ENCODE data around the gene FAM20C.
"Not testable (repeated sequence)": the region's sequence is repeated elsewhere in the genome, so short reads cannot be mapped to it uniquely, and the experiment has no call there.

The FAM20C gene

DNA sequence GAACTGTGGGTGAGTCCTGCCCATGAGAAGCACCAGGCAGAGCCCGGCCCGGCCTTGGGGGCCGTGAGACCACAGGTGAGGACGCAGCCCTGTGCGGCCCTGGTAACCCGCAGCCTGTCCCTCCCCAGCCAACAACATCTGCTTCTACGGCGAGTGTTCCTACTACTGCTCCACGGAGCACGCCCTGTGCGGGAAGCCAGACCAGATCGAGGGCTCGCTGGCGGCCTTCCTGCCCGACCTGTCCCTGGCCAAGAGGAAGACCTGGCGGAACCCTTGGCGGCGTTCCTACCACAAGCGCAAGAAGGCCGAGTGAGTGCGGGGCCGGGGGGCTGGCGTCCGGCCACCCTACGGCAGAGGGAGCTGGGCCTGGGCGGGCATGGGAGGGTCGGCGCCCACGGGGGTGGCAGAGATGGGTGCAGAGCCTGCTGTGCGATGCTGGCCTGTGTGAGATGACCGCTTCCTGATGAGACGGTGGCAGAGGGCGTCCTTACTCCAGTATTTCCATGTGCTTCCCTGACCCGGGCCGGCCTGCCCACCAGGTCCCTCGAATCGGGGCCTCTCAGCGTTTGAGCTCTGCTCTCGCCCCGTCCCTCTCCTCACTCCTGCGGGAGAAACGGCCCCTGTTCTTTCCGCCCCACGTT, 63.5 kb downstream of the FAM20C start:
- DNase-seq (ENCODE audit: low read depth in 2 of 2, low spot score in 1 of 2), result no peak

DNA sequence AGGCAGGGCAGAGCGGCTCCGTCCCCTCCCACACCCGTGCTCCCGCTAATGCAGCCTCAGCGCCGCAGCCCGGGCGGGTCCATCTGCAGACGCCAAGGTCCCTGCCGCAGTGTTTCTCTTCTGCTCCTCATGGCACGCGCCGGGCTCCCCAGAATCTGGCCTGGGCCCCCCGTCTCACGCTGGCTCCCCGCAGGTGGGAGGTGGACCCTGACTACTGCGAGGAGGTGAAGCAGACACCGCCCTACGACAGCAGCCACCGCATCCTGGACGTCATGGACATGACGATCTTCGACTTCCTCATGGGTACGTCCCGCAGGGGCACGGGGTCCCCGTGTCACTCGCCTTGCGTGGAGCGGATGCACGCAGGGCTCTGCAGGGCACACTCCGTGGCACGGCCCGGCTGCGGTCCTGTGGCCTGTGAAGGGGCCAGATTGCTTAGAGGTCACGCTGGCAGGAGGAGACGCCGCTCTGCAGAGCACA, 64.1 kb downstream of the FAM20C start:
- DNase-seq (ENCODE audit: low read depth in 2 of 2, low spot score in 1 of 2), result no peak

DNA sequence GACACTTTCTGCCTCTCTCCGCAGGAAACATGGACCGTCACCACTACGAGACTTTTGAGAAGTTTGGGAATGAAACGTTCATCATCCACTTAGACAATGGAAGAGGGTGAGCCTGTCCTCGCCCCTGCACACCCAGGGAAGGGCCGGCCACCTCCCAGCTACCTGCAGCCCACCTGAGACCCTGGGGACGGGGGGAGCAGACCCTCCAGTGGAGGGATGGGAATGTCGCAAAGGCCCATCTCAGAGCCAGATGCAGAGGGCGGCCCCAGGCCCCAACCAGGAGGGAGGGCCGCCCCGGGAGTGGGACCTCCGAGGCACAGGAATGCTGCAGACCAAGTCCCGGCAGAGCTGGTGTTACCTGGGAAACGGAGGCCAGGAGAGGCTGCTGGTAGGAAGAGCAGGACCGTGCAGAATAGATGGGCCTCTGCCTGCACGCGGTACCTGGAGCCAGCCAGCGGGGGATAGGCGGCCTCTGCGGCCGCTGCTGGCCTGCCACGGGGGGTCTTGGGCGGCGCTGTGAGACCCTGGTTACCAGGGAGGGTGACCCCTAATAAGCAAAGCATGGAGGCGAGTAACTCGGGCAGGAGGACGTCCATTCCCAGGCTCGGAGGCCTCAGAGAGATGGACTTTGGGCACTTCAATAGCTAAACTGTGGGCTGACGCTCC, 64.7 kb downstream of the FAM20C start:
- no peak for DNase-seq (ENCODE audit: low read depth in 2 of 2, low spot score in 1 of 2)

DNA sequence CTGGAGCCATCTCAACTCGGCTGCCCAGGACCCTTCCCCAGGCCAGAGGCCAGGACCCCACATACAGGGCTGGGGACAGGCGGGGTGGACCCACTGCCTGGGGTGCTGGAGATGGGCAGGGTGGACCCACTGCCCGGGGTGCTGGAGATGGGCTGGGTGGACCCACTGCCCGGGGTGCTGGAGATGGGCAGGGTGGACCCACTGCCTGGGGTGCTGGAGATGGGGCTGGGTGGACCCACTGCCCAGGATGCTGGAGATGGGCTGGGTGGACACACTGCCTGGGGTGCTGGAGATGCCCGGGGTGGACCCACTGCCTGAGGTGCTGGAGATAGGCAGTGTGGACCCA, 65.2 kb downstream of the FAM20C start:
- DNase-seq (ENCODE audit: low read depth in 2 of 2, low spot score in 1 of 2), result no peak

DNA sequence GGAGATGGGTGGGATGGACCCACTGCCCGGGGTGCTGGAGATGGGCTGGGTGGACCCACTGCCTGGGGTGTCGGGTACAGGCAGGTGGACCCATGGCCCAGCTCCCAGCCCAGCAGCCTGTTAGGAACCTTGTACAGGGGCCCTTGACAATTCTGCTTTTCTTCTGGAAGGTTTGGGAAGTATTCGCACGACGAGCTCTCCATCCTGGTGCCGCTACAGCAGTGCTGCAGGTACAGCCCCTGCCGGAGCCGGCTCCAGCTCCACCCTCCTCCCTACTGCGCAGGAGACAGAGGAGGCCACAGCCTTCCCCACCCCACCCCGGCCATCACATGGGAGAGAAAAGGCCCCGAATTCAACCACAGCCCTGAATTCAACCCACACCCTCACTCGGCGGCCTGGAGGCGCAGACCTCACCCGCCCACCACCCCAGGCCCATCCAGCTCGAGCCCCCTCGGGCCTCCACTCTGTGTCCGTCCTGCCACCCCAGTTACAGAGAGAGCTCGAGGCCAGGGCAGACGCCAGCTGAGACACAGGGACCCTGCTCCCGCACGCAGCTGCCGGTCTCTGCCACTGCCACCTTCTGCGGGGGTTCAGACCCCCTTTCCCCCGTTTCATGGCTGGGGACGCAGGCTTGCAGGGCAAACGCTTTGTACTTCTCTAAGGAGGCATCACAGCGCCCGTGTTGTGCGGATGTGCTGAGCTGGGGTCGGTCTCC, 66.3 kb downstream of the FAM20C start:
- DNase-seq (ENCODE audit: low read depth in 2 of 2, low spot score in 1 of 2), result no peak

DNA sequence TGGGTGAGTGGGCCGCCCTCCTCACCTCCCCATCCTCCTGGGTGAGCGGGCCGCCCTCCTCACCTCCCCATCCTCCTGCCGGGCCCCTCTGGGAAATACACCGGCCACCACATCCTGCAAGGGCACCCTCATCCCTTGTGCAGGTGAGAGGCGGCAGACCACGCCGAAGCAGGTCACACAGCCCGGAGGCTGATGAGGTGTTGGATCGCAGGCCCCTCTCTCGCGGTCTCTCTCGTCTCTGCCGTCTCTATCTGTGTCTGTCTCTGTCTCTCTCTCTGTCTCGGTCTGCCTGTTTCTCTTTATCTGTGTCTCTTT, 66.8 kb downstream of the FAM20C start:
- DNase-seq (ENCODE audit: low read depth in 2 of 2, low spot score in 1 of 2), result no peak

DNA sequence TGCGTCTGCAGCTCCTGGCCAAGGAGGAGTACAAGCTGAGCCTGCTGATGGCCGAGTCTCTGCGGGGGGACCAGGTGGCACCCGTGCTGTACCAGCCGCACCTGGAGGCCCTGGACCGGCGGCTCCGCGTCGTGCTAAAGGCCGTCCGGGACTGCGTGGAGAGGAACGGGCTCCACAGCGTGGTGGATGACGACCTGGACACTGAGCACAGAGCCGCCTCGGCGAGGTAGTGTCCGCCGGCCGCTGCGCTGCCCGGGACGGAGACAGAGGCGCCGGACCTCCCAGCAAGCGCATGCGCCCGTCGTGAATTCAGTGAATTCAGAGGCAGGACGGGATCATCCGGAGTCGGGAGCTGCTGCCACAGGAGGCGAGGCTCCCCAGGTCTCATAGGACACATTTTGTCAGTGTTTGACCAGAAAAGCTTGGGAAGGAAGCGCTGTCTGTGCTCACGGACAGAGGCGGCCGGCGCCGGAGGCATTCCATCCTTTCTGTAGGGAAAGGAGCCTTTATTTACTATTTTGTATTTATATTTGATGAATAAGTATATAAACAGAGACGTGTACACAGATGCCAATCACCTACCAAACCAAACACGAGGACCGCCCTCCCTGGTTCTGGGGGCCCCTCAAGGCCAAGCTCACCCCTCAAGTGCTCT, 67.5 kb downstream of the FAM20C start:
- no peak for DNase-seq (ENCODE audit: low read depth in 2 of 2, low spot score in 1 of 2)

DNA sequence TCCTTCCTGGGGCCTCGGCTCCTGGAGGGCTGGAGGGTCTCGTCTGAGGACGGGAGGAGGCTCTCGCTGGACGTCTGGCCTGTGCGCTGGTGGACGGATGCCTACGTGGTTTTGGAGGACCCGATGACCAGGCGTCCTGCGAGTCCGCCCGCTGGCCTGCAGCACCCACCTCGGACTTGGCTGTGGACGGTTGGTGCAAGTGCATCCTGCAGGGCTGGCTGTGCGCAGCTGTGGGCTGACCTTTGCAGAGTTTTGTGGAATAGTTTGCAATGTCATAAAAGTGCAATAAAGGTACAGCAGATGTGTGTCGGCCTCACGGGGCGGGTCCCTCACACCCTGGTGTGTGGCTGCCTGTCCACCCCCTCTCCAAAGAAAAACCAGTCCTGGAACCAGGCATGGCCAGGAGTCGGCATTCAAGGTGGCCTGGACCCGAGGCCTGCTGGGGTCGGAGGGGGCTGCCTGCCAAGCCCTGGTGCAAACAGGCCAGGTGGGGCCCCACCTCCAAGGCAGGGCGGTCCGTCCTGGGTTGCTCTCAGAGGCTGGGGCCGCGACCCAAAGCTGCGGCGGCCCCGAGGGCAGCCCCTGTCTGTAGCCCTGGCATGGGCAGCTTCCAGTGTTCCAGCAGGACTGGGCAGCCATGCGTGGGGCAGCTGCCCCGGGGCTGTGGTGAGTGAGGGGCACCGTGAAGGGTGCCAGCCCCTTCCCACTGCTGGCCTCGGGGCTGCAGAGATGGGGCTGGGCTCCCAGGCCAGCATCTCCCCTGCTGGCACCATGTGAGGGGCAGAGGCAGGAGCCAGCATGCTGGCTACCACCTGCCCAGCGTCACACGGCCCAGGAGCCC, 68.3 kb downstream of the FAM20C start:
- no peak for DNase-seq (ENCODE audit: low read depth in 2 of 2, low spot score in 1 of 2)

DNA sequence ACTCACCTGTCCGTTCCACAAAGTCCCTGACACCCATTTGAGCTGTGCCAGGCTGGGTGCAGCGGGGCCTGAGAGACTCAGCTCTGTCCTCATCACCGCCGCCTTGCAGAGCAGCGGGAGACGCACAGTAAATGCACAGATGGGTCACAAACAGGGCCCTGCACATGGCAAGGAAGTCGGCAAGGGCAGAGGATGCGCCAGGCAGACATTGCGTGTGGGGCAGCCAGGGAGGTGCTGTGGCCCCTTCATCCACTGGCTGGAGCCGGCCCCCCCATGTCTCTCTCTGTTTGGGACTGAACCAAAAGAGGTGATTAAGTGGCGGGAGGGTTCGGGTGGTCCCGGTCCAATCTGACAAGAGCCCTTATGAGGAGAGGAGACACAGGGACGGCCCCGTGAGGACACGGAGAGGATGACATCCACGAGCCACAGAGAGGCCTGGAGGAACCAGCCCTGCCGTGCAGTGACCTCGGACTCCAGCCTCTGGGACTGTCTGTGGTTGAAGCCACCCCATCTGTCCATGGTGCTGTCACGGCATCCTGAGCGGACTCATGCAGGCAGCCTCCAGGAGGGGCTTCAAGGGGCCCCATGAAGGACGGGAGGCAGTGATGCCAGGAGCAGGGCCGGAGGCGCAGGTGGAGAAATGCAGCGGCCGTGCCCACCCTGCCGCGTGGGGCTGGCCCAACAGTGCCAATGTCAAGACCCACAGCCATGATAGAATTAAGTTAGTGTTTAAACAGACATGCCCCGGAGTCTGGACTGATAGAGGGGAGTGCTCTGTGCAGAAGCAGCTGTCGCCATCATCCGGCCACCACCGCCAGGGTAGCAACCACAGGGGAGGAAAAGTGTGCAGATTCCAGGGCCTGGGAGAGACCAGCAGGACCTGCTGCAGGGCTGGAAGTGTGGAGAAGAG, 69.2 kb downstream of the FAM20C start:
- DNase-seq (ENCODE audit: low read depth in 2 of 2, low spot score in 1 of 2), result no peak

DNA sequence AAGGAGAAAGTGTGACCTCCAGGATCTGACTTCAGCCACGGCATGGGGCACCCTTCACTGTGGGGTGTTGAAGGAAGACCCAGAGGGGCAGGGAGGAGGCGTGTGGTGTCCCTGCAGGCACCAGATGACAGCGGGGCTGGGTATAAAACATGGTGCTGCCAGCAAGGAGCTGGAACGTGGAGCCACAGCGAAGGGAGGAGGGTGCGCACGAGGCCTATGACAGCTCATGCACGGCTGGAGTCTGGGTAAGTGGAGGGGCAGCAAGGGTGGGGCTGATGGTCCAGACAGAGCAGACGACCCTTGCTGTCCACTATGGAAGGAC, 69.8 kb downstream of the FAM20C start:
- DNase-seq (ENCODE audit: low read depth in 2 of 2, low spot score in 1 of 2), result no peak

DNA sequence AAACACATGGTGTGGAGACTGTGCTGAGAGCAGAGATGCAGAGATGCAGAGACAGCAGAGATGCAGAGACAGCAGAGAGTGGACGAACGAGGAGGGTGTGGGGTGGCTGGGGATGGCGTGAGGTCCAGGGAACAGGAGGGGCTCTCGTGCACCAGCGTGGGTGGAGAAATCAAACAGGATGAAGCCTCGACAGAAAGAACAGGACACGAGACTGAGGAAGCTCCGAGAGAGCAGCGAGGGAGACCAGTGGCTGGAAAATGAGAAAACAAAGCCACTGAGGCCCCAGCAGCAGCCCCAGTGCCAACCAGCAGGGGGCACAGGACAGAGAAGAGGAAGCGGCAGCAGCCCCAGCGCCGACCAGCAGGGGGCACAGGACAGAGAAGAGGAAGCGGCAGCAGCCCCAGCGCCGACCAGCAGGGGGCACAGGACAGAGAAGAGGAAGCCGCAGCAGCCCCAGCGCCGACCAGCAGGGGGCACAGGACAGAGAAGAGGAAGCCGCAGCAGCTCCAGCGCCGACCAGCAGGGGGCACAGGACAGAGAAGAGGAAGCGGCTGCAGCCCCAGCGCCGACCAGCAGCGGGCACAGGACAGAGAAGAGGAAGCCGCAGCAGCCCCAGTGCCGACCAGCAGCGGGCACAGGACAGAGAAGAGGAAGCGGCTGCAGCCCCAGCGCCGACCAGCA, 70.4 kb downstream of the FAM20C start:
- not testable (repeated sequence) for DNase-seq (ENCODE audit: low read depth in 2 of 2, low spot score in 1 of 2)

DNA sequence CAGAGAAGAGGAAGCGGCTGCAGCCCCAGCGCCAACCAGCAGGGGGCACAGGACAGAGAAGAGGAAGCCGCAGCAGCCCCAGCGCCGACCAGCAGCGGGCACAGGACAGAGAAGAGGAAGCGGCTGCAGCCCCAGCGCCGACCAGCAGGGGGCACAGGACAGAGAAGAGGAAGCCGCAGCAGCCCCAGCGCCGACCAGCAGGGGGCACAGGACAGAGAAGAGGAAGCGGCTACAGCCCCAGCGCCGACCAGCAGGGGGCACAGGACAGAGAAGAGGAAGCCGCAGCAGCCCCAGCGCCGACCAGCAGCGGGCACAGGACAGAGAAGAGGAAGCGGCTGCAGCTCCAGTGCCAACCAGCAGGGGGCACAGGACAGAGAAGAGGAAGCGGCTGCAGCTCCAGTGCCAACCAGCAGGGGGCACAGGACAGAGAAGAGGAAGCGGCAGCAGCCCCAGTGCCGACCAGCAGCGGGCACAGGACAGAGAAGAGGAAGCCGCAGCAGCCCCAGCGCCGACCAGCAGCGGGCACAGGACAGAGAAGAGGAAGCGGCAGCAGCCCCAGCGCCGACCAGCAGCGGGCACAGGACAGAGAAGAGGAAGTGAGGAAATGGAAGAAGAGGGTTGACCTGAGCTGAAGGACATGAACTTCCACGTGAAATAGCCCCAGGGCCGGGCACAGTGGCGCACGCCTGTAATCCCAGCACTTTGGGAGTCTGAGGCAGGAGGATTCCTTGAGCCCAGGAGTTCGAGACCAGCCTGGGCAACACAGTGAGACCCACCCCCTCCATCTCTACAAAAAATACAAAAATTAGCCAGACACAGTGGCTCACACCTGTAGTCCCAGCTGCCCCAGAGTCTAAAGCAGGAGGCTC, 71.3 kb downstream of the FAM20C start:
- not testable (repeated sequence) for DNase-seq (ENCODE audit: low read depth in 2 of 2, low spot score in 1 of 2)

DNA sequence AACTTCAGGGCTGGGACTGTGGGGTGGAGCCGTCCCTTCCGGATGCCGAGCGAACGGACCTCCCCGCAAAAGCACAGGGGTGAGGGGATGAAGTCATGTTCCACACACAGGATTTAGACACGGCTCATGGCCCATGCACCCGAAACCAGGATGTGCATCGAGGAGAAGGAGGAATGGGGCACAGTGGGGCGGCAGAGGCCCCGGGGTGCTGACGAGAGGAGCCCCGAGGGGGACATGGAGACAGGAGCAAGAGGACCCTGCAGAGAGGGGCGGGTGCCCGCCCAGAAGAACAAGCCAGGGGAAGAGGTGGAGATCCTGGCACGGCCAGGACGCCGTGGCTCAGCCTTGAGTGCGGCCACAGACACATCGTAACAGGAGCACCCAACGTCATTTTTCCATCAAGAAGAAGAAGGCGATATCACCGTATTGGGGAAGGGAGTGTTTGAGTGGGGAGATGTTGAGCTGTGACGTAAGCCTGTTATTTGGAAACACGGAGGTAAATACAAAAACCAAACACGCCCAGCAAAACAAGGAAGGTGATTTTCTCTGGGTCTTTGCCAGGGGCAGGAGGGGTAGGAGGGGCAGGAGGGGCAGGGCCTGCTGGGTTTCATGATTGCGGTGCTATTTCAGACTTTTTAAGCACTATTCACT, 72.3 kb downstream of the FAM20C start:
- DNase-seq (ENCODE audit: low read depth in 2 of 2, low spot score in 1 of 2), result no peak

DNA sequence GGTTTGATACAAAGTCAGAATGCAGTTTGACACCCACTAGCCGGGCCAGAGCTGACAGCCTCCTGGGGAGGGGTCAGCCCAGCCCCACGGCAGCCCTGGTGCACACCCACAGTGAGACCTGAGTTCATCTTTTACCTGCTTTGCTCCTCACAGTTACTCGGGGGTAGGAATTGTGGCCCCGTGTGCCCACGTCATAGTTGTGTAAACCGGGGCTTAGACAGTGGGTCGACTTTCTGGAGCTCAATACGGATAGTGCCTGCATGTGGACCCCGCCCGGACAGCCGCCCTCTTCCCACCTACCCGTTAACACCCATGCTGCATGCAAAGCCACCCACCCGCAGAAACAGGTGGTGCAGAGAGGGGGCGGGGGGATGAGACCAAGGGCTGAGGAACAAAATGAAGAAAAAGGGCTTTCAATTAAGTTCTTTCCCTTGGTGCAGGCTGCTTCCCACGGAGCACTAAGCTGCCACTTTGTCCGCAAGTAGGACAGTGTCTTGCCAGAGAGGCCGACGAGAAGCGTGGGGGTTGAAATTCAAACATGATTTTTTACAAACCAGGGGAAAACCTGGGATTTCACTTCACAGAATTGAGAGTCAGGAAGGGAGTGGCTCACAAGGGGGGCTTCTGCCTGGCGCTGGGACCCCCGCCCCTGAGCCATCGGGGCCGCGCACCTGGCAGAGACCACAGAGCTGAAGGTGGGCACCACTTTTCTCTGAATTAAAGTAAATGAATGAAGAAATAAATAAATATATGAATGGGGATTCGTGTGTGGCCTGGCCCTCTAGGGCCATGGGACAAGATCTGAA, 73.0 kb downstream of the FAM20C start:
- DNase-seq (ENCODE audit: low read depth in 2 of 2, low spot score in 1 of 2), result no peak

DNA sequence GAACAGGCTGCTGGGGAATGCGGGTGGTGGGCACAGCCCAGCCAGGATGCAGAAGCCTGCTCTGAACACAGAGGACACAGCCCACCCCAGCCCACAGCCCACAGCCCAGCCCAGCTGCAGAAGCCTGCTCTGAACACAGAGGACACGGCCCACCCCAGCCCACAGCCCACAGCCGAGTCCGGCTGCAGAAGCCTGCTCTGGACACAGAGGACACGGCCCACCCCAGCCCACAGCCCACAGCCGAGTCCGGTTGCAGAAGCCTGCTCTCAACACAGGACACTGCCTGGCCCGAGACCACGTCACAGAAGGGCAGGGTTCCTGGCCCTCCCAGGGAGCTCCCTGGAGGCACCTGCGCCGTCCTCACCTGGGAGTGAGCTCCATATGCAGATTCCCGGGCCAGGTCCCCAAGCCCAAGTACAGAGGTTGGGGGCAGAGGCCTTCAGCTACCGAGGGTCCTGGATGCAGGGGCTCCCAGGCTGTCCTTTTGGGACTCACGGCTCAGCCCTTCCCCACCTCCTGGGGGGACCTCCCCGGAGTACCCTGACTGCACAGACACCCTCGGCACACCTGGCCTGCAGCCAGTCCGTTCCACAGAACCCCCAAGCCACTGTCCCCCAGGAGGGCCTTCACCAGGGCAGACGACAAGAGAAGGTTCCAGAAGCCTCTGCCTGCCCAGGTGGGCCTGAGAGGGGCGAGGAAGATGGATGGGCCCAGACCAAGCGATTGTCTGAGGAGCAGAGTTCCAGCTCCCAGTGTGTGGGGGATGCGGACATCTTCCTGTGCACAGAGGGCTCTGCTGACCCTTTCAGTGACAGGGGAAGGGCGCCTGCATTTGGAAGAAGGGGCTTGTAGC, 73.9 kb downstream of the FAM20C start:
- DNase-seq (ENCODE audit: low read depth in 2 of 2, low spot score in 1 of 2), result no peak
